ENCODE measurements around the gene NEO1.
"Not testable (repeated sequence)": the region's sequence is repeated elsewhere in the genome, so short reads cannot be mapped to it uniquely, and the experiment has no call there.

Gene NEO1

DNA sequence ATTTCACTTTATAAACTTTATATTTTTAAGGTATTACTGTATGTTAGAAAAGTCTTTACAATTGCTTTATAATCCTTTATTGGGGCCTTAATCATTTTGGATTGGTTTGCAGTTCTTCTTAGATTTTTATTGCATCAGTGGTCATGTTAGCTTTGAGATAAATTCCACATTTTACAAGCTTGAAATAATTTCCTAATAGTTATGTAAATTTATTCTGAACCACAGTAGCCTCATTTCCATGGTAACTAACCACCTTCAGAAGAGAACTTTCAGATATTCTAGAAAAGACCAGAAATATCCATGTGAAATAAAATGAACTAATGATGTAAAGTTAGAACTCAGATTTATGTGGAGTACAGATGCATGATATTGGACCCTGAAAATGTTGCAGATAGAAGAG, 94.2 kb downstream of the NEO1 start:
- DNase-seq = no peak

DNA sequence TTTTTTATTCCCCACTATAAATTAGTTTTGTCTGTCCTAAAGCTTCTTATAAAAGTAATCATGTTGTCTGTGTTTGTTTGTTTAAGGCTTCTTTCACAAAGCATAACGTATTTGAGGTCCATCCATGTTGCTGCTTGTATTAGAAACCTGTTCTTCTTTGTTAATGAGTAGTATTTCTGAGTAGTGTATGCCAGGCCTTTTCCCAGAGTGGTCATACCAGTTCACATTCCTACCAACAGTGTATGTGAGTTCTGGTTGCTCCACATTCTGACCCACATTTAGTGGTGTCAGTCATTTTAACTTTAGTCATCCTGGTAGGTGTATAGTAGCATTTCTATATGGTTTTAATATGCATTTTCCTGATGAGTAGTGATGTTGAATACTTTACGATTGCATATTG, 98.6 kb downstream of the NEO1 start:
- DNase-seq = no peak

DNA sequence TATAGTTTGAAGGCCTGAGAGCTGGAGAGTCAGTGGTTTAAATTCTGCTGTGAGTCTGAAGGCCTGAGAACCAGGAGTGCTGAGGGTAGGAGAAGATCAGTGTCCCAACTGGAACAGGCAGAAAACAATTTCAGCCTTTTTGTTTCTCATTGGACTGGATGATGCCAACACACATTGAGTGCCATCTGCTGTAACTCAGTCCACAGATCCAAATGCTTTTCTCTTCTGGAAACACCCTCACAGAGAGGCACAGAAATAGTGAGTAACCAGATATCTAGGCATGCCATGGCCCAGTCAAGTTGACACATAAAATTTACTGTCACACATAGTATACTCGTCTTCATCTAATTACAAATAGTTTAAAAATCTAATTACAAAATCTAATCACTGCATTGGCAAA, 100.8 kb downstream of the NEO1 start:
- DNase-seq = no peak

- no peak for DNase-seq
Measured at GRCh38 chr15:73153447-73153846, 101.2 kb downstream of the NEO1 start.

- peak in 2 of 3 donors; percentile 7 for DNase-seq
Measured at GRCh38 chr15:73156431-73157191, 104.3 kb downstream of the NEO1 start.

DNA sequence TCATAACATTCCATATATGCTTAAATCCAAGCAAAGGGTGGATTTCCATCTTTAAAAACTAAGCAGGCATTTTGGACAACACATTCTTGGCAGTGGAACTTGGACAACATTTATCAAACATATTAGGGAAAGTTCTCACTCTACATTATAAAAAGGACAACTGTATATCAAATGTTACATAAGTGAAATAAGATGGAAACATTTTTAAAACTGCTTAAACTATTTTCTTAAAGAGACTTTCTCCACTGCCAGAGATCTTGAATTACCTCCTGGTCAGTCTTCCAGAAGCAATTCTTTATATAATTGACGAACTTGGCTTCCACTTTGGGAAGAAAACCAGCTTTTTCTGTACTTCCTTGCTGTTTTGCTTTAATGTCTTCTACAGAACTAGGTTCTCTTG, 109.3 kb downstream of the NEO1 start:
- DNase-seq = no peak

- no peak for DNase-seq
Measured at GRCh38 chr15:73165435-73165834, 113.2 kb downstream of the NEO1 start.

DNA sequence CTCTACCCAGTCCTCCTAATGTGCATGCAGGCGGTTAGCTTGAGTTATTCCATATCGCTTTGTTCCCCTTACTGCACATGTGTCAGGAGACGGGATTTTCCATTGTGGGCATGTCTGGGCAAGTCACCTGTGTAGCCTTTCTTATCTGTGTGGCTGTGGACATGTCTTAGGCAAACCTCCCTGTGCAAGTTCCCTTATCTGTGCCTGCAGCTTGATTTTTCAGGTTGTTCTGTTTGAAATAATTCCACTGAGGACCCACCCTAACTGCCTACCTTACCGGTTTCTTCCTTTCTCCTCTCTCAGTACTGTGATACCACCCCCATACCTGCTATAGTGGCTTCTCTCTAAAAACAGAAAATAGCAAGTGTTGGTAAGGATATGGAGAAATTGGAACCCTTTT, 113.6 kb downstream of the NEO1 start:
- DNase-seq = no peak

DNA sequence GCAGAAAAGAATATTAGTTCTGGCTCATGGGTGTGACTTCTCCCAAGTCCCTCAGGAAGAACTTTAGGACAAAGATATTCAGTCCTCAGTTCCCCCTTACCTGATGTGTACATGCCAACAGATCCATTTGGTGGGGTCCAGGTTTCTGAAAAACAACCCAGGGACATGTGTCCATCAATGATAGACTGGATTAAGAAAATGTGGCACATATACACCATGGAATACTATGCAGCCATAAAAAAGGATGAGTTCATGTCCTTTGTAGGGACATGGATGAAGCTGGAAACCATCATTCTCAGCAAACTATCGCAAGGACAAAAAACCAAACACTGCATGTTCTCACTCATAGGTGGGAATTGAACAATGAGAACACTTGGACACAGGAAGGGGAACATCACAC, 114.4 kb downstream of the NEO1 start:
- DNase-seq = not testable (repeated sequence)

- no peak for DNase-seq
Measured at GRCh38 chr15:73168487-73168886, 116.2 kb downstream of the NEO1 start.

DNA sequence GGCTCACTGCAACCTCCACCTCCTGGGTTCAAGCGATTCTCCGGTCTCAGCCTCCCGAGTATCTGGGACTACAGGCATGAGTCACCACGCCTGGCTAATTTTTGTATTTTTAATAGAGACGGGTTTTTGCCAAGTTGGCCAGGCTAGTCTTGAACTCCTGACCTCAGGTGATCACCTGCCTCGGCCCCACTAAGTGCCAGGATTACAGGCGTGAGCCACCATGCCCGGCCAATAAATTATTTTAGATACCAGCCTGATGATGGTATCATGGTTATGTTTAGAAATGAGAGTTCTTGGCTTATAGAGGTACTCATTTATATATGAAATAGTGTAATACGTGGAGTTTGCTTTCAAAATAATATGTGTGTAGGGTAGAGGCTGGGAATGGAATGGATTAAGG, 119.4 kb downstream of the NEO1 start:
- no peak for DNase-seq

- no peak for DNase-seq
Measured at GRCh38 chr15:73172508-73172907, 120.2 kb downstream of the NEO1 start.

- DNase-seq = no peak
Measured at GRCh38 chr15:73174171-73174570, 121.9 kb downstream of the NEO1 start.

DNA sequence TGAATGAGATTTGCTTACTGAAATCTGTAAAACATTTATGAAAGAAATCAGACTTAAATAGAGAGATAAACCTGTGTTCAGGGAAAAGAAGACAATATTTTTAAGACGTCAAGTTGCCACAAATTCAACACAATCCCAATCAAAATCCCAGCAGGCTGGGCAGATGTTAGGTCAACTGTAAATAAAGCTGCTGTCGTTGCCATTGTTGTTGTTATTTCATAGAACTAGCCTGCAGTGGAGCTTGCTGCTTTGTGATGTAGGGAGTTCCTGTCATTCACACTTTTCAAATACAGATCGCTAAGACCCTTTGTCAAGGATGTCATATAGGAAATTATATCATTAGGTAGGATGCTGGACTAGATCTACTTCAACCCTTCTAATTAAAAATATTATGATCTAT, 123.1 kb downstream of the NEO1 start:
- no peak for DNase-seq

- DNase-seq = no peak
Measured at GRCh38 chr15:73176598-73176997, 124.3 kb downstream of the NEO1 start.

GRCh38 chr15:73183071-73183470, 130.8 kb downstream of the NEO1 start:
- no peak for DNase-seq

DNA sequence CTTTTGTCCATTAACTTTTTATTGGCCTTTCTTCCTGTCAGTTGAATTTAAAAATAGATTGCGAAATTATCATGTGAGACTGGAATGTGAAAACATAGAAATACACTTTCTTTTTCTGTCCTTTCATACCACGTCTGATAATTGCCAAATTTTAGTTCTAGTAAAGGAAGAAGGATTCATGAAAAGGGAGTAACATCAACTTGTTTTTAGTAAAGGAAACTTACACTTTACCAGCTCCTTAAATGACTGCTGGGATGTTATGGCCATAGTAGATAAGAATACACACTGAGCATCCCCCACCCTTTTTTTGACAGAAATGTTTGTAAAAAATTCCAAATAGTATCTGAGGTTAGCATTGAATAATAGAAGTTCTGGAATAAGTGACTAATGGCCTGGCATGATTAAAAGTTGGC, 137.9 kb downstream of the NEO1 start:
- DNase-seq = no peak

- DNase-seq = no peak
Measured at GRCh38 chr15:73195166-73195565, 142.9 kb downstream of the NEO1 start.

- no peak for DNase-seq
Measured at GRCh38 chr15:73196113-73196512, 143.8 kb downstream of the NEO1 start.

DNA sequence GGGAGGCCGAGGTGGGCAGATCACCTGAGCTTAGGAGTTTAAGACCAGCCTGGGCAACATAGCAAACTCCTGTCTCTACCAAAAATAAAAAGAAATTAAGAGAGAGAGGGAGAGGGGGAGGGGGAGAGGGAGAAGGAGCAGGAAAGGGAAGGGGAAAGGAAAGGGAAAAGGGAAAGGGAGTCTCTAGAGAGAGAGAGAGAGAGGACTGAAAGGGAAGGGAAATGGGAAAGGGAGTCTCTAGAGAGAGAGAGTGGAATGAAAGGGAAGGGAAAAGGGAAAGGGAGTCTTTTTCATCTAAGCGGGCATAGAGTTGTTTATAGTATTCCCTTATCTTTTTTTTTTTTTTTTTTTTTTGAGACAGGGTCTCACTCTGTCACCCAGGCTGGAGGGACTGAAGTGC, 148.1 kb downstream of the NEO1 start:
- no peak for DNase-seq

DNA sequence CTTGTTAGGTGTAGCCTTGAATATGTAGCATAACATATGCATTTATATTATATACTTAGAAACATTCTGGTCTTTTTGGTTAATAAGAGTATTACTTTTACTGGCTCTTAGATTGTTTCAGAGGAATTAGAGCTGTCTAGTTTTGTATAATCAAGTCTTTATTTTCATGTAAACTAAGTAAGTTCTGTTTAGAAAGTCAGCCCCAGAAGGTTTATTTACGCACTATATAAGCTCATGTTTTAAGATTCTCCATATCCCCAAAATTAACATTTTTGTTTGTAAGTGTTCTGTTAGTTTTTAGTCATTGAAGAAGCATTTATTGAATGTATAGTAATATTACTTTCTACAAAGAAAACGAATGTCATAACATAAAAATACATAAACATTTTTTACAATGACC, 158.4 kb downstream of the NEO1 start:
- DNase-seq = no peak

GRCh38 chr15:73212424-73212823, 160.2 kb downstream of the NEO1 start:
- DNase-seq = no peak

DNA sequence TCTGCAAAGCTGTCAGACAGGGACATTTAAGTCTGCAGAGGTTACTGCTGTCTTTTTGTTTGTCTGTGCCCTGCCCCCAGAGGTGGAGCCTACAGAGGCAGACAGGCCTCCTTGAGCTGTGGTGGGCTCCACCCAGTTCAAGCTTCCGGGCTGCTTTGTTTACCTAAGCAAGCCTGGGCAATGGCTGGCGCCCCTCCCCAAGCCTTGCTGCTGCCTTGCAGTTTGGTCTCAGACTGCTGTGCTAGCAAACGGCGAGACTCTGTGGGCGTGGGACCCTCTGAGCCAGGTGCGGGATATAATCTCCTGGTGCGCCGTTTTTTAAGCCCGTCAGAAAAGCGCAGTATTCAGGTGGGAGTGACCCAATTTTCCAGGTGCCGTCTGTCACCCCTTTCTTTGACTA, 169.2 kb downstream of the NEO1 start:
- not testable (repeated sequence) for DNase-seq

- no peak for DNase-seq
Measured at GRCh38 chr15:73225358-73226015, 173.2 kb downstream of the NEO1 start.
